ENCODE measurements around the gene CFAP410.

The CFAP410 gene

GRCh38 chr21:44337941-44338895 lies 972 bp downstream of the CFAP410 start:
- Histone ChIP-seq H3K9me3 (replicated peaks in 1 of 2; ENCODE audit: control insufficient read depth in 2 of 2, insufficient read depth in 1 of 2, low read depth in 1 of 2, low read length in 2 of 2) (no peaks in the 10 kb centered on the region), H3K27me3 (ENCODE audit: control insufficient read depth in 3 of 3, insufficient read depth in 3 of 3, low read depth in 1 of 3, low read length in 3 of 3) (peaks cover 0 to 2% (median 0%) of the 10 kb centered on the region in 3 experiments), H3K4me3 (ENCODE audit: low read length in 2 of 2) (peak overlapping the region; percentile 46 to 75), H4K8ac (ENCODE audit: low read depth, low read length) (no peak overlapping the region), H3K9ac (ENCODE audit: low read depth, low read length, poor library complexity) (peak overlapping the region; percentile 73), H2BK15ac (ENCODE audit: low read length) (no peak overlapping the region), H3K14ac (ENCODE audit: low read length) (no peak overlapping the region), H3K79me1 (ENCODE audit: low read depth, low read length) (peaks cover 4% of the 10 kb centered on the region), H2AFZ (ENCODE audit: low read length) (peak overlapping the region; percentile 84), H3K4me1 (ENCODE audit: control insufficient read depth in 2 of 2, insufficient read depth in 1 of 2, low read depth in 1 of 2, low read length in 2 of 2) (peaks cover 5 to 7% of the 10 kb centered on the region in 2 donors), H3K36me3 (replicated peaks in 1 of 2; ENCODE audit: control insufficient read depth in 2 of 2, insufficient read depth in 2 of 2, low read length in 2 of 2) (peaks cover 7 to 10% of the 10 kb centered on the region in 2 donors), H3K4ac (ENCODE audit: low read length) (no peak overlapping the region), H3K23ac (ENCODE audit: low read depth, low read length, poor library complexity) (peak overlapping the region; percentile 61), H3K27ac (replicated peaks; ENCODE audit: low read length) (no peak overlapping the region), H2BK5ac (ENCODE audit: low read length) (no peak overlapping the region), H3K18ac (ENCODE audit: low read length) (peak overlapping the region; percentile 27), H2BK12ac (ENCODE audit: low read length) (no peak overlapping the region), H3K4me2 (ENCODE audit: insufficient read depth, low read length, poor library complexity, severe bottlenecking) (peak overlapping the region; percentile 71), H2BK120ac (ENCODE audit: low read depth, low read length) (no peak overlapping the region), H4K91ac (ENCODE audit: low read depth, low read length, poor library complexity) (no peak overlapping the region), H2AK5ac (ENCODE audit: low read depth, low read length) (no peak overlapping the region)
- DNase-seq (ENCODE audit: low spot score) = peak; percentile 53
- WGBS, 2 donors (ENCODE audit: extremely low coverage in 2 of 2, insufficient read length in 2 of 2, insufficient replicate concordance in 1 of 2) = no CpG with 5 or more reads among the region's 47 CpGs

- Histone ChIP-seq H3K4me2 (ENCODE audit: insufficient read depth, low read length, poor library complexity, severe bottlenecking) (no peak overlapping the region), H3K4me3 (ENCODE audit: low read length in 2 of 2) (no peak overlapping the region), H4K8ac (ENCODE audit: low read depth, low read length) (no peak overlapping the region), H3K27me3 (ENCODE audit: control insufficient read depth in 3 of 3, insufficient read depth in 3 of 3, low read depth in 1 of 3, low read length in 3 of 3) (peaks cover 0 to 2% (median 0%) of the 10 kb centered on the region in 3 experiments), H3K14ac (ENCODE audit: low read length) (no peak overlapping the region), H2AFZ (ENCODE audit: low read length) (no peak overlapping the region), H3K4ac (ENCODE audit: low read length) (no peak overlapping the region), H2BK120ac (ENCODE audit: low read depth, low read length) (no peak overlapping the region), H3K36me3 (replicated peaks in 1 of 2; ENCODE audit: control insufficient read depth in 2 of 2, insufficient read depth in 2 of 2, low read length in 2 of 2) (peaks cover 9 to 10% of the 10 kb centered on the region in 2 donors), H3K79me1 (ENCODE audit: low read depth, low read length) (peaks cover 4% of the 10 kb centered on the region), H3K9ac (ENCODE audit: low read depth, low read length, poor library complexity) (no peak overlapping the region), H2BK12ac (ENCODE audit: low read length) (no peak overlapping the region), H2BK5ac (ENCODE audit: low read length) (no peak overlapping the region), H3K4me1 (ENCODE audit: control insufficient read depth in 2 of 2, insufficient read depth in 1 of 2, low read depth in 1 of 2, low read length in 2 of 2) (peaks cover 5 to 7% of the 10 kb centered on the region in 2 donors), H2AK5ac (ENCODE audit: low read depth, low read length) (no peak overlapping the region), H3K27ac (replicated peaks; ENCODE audit: low read length) (no peak overlapping the region), H2BK15ac (ENCODE audit: low read length) (no peak overlapping the region), H4K91ac (ENCODE audit: low read depth, low read length, poor library complexity) (no peak overlapping the region), H3K9me3 (replicated peaks in 1 of 2; ENCODE audit: control insufficient read depth in 2 of 2, insufficient read depth in 1 of 2, low read depth in 1 of 2, low read length in 2 of 2) (no peaks in the 10 kb centered on the region), H3K18ac (ENCODE audit: low read length) (no peak overlapping the region), H3K23ac (ENCODE audit: low read depth, low read length, poor library complexity) (no peak overlapping the region)
- no peak for DNase-seq (ENCODE audit: low spot score)
- no CpG with 5 or more reads among the region's 3 CpGs for WGBS, 2 donors (ENCODE audit: extremely low coverage in 2 of 2, insufficient read length in 2 of 2, insufficient replicate concordance in 1 of 2)
These were observed 1.7 kb downstream of the CFAP410 start for GRCh38 chr21:44337449-44337848.

DNA sequence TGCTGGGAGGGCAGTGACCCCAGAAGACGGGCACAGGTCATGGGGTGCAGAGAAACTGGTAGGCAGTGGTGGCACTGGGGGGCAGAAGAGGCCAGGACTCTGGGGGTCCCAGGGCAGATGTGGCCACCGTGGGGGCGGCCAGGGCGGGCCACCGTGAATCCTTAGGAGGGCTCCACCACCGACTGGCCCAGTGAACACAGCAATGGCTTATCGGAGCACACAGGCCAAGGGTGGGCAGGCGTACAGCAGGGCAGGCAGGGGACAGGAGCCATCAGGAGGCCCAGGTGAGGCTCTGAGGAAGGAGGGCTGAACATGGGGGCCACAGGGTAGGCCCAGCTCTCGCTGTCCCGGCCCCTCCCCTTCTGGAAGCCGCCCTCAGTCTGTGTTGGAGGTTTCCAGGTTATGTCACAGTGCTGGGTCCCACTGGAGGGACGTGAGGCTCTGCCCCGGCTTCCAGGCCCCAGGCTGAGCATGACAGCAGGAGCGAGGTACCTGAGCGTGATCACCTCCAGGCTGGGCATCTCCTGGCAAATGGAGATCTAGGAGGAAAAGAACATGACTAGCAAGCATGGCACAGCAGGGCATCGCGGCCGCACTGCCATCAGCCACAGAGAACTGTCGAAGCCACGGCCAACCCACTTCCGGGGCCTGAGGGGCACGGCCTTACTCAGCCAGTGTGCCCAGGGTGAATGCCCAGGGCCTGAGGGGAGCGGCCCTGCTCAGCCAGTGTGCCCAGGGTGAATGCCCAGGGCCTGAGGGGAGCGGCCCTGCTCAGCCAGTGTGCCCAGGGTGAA lies 3.7 kb downstream of the CFAP410 start:
- H3K4ac ChIP-seq (ENCODE audit: low read length) = no peak overlapping the region
- H2BK120ac ChIP-seq (ENCODE audit: low read depth, low read length) = no peak overlapping the region
- H3K36me3 ChIP-seq (replicated peaks in 1 of 2; ENCODE audit: control insufficient read depth in 2 of 2, insufficient read depth in 2 of 2, low read length in 2 of 2) = peaks cover 10 to 11% of the 10 kb centered on the region in 2 donors
- no peak overlapping the region for H3K18ac ChIP-seq (ENCODE audit: low read length)
- no peak overlapping the region for H2AK5ac ChIP-seq (ENCODE audit: low read depth, low read length)
- H3K9ac ChIP-seq (ENCODE audit: low read depth, low read length, poor library complexity) = no peak overlapping the region
- H3K4me2 ChIP-seq (ENCODE audit: insufficient read depth, low read length, poor library complexity, severe bottlenecking) = no peak overlapping the region
- H3K27ac ChIP-seq (replicated peaks; ENCODE audit: low read length) = no peak overlapping the region
- H3K79me1 ChIP-seq (ENCODE audit: low read depth, low read length) = peaks cover 5% of the 10 kb centered on the region
- no peak overlapping the region for H2BK15ac ChIP-seq (ENCODE audit: low read length)
- no peak overlapping the region for H2BK12ac ChIP-seq (ENCODE audit: low read length)
- peak overlapping the region; percentile 39 for H2BK5ac ChIP-seq (ENCODE audit: low read length)
- WGBS, 2 donors (ENCODE audit: extremely low coverage in 2 of 2, insufficient read length in 2 of 2, insufficient replicate concordance in 1 of 2) = no CpG with 5 or more reads among the region's 24 CpGs
- H3K4me1 ChIP-seq (ENCODE audit: control insufficient read depth in 2 of 2, insufficient read depth in 1 of 2, low read depth in 1 of 2, low read length in 2 of 2) = peaks cover 5 to 7% of the 10 kb centered on the region in 2 donors
- no peak for DNase-seq (ENCODE audit: low spot score)
- H4K91ac ChIP-seq (ENCODE audit: low read depth, low read length, poor library complexity) = no peak overlapping the region
- peaks cover 0 to 2% (median 0%) of the 10 kb centered on the region in 3 experiments for H3K27me3 ChIP-seq (ENCODE audit: control insufficient read depth in 3 of 3, insufficient read depth in 3 of 3, low read depth in 1 of 3, low read length in 3 of 3)
- no peak overlapping the region for H4K8ac ChIP-seq (ENCODE audit: low read depth, low read length)
- H3K14ac ChIP-seq (ENCODE audit: low read length) = no peak overlapping the region
- H3K4me3 ChIP-seq (ENCODE audit: low read length in 2 of 2) = no peak overlapping the region
- no peak overlapping the region for H2AFZ ChIP-seq (ENCODE audit: low read length)
- no peaks in the 10 kb centered on the region for H3K9me3 ChIP-seq (replicated peaks in 1 of 2; ENCODE audit: control insufficient read depth in 2 of 2, insufficient read depth in 1 of 2, low read depth in 1 of 2, low read length in 2 of 2)
- H3K23ac ChIP-seq (ENCODE audit: low read depth, low read length, poor library complexity) = no peak overlapping the region

All from neuronal stem cell (in vitro differentiated cells).